H9 (cell line): ENCODE measurements around the gene LRRK1. TPM values are rescaled to one million over a fixed set of nuclear protein-coding genes. Genes with fewer than 3 reads are reported as not detected.

ENCODE experiments used
- DNase-seq: peaks from one replicate; pipeline ENCODE4 v3.0.0-alpha.2; 2017
- H2AFZ ChIP-seq: one replicate; pipeline ENCODE4 v1.6.1; 2013; ENCODE audit warnings: mild to moderate bottlenecking, low read length, control low read depth, moderate library complexity
- H2AK5ac ChIP-seq: 2 replicates; pipeline ENCODE4 v1.6.1; 2013; ENCODE audit warnings: low read length, control low read depth, mixed read lengths; ENCODE audit not compliant: insufficient read length
- H2BK120ac ChIP-seq: one replicate; pipeline ENCODE4 v1.6.1; 2013; ENCODE audit warnings: low read depth, mild to moderate bottlenecking, low read length, control low read depth, inconsistent platforms; ENCODE audit not compliant: poor library complexity, severe bottlenecking
- H2BK12ac ChIP-seq: 2 replicates; pipeline ENCODE4 v1.6.1; 2013; ENCODE audit warnings: low read length, control low read depth, mixed read lengths, low read depth; ENCODE audit not compliant: insufficient read length
- H2BK15ac ChIP-seq: 2 replicates; pipeline ENCODE4 v1.6.1; 2013; ENCODE audit warnings: low read depth, low read length, control low read depth
- H2BK20ac ChIP-seq: one replicate; pipeline ENCODE4 v1.6.1; 2013; ENCODE audit warnings: low read depth, mild to moderate bottlenecking, low read length, control low read depth, inconsistent platforms; ENCODE audit not compliant: poor library complexity, severe bottlenecking
- H2BK5ac ChIP-seq: 2 replicates; pipeline ENCODE4 v1.6.1; 2013; ENCODE audit warnings: low read length, control low read depth, mixed read lengths; ENCODE audit not compliant: insufficient read length
- H3K14ac ChIP-seq: 2 replicates; pipeline ENCODE4 v1.6.1; 2013; ENCODE audit warnings: low read length, control low read depth; ENCODE audit not compliant: insufficient read depth
- H3K18ac ChIP-seq: 2 replicates; pipeline ENCODE4 v1.6.1; 2013; ENCODE audit warnings: low read depth, mild to moderate bottlenecking, mixed read lengths, low read length, control low read depth; ENCODE audit not compliant: insufficient read length
- H3K23ac ChIP-seq: 2 replicates; pipeline ENCODE4 v1.6.1; 2013; ENCODE audit warnings: low read length, control low read depth, mixed read lengths, low read depth; ENCODE audit not compliant: insufficient read length
- H3K23me2 ChIP-seq: 2 replicates; pipeline ENCODE4 v1.6.1; 2013; ENCODE audit warnings: low read depth, mild to moderate bottlenecking, mixed read lengths, low read length, control low read depth; ENCODE audit not compliant: insufficient read length, poor library complexity, severe bottlenecking
- H3K27ac ChIP-seq: 2 replicates; pipeline ENCODE4 v1.5.1; 2013; ENCODE audit warnings: low read length, control low read depth, mixed read lengths, low read depth; ENCODE audit not compliant: insufficient read length
- H3K27me3 ChIP-seq: 2 replicates; pipeline ENCODE4 v1.6.1; 2013; ENCODE audit warnings: low read length, control low read depth, inconsistent platforms; ENCODE audit not compliant: insufficient read depth
- H3K4ac ChIP-seq: 2 replicates; pipeline ENCODE4 v1.6.1; 2013; ENCODE audit warnings: low read depth, mild to moderate bottlenecking, control low read depth, inconsistent platforms, low read length, moderate library complexity
- H3K4me1 ChIP-seq: 2 replicates; pipeline ENCODE4 v1.6.1; 2013; ENCODE audit warnings: low read length, control low read depth, inconsistent platforms; ENCODE audit not compliant: insufficient read depth
- H3K4me2 ChIP-seq: 2 replicates; pipeline ENCODE4 v1.6.1; 2013; ENCODE audit warnings: low read length, control low read depth, mixed read lengths; ENCODE audit not compliant: insufficient read length, insufficient read depth
- H3K56ac ChIP-seq: 2 replicates; pipeline ENCODE4 v1.6.1; 2013; ENCODE audit warnings: low read depth, mild to moderate bottlenecking, mixed read lengths, low read length, control low read depth; ENCODE audit not compliant: insufficient read length
- H3K79me1 ChIP-seq: 2 replicates; pipeline ENCODE4 v1.6.1; 2013; ENCODE audit warnings: low read depth, mild to moderate bottlenecking, moderate library complexity, low read length, control low read depth, inconsistent platforms; ENCODE audit not compliant: insufficient read depth, poor library complexity, severe bottlenecking
- H3K79me2 ChIP-seq: 2 replicates; pipeline ENCODE4 v1.6.1; 2013; ENCODE audit warnings: low read length, control low read depth, inconsistent platforms; ENCODE audit not compliant: insufficient read depth
- H3K9ac ChIP-seq: 2 replicates; pipeline ENCODE4 v1.6.1; 2013; ENCODE audit warnings: low read length, control low read depth, mixed read lengths; ENCODE audit not compliant: insufficient read length; ENCODE audit errors: extremely low read depth
- H3K9me3 ChIP-seq: one replicate; pipeline ENCODE4 v1.6.1; 2013; ENCODE audit warnings: low read depth, low read length, inconsistent platforms; ENCODE audit not compliant: control insufficient read depth
- H3T11ph ChIP-seq: one replicate; pipeline ENCODE4 v1.6.1; 2013; ENCODE audit warnings: mild to moderate bottlenecking, low read length, control low read depth, inconsistent platforms
- H4K20me1 ChIP-seq: one replicate; pipeline ENCODE4 v1.6.1; 2013; ENCODE audit not compliant: control insufficient read depth, insufficient read length, insufficient read depth
- H4K5ac ChIP-seq: 2 replicates; pipeline ENCODE4 v1.6.1; 2013; ENCODE audit warnings: low read depth, mild to moderate bottlenecking, mixed read lengths, low read length, control low read depth; ENCODE audit not compliant: insufficient read length
- H4K8ac ChIP-seq: replicated peaks from 2 replicates; pipeline ENCODE4 v1.6.1; 2013; ENCODE audit warnings: low read length, control low read depth, mixed read lengths, low read depth; ENCODE audit not compliant: insufficient read length
- H4K91ac ChIP-seq: 2 replicates; pipeline ENCODE4 v1.6.1; 2013; ENCODE audit warnings: low read depth, mild to moderate bottlenecking, moderate library complexity, mixed read lengths, low read length, control low read depth; ENCODE audit not compliant: insufficient read length
- H3K27ac Mint-ChIP-seq, 3 experiments: 2 replicates in 2 of 3; 3 replicates in 1 of 3; pipeline ENCODE4 v1.8.0; 2020 to 2021; ENCODE audit warnings: mixed read lengths in 3 of 3, mild to moderate bottlenecking in 1 of 3, moderate library complexity in 1 of 3
- H3K27me3 Mint-ChIP-seq: 2 replicates; pipeline ENCODE4 v1.8.0; 2021; ENCODE audit warnings: low read depth, mild to moderate bottlenecking, moderate library complexity, mixed read lengths
- H3K36me3 Mint-ChIP-seq, 3 experiments: 2 replicates in 2 of 3; 3 replicates in 1 of 3; pipeline ENCODE4 v1.8.0; 2020 to 2021; ENCODE audit warnings: low read depth in 3 of 3, mixed read lengths in 3 of 3; ENCODE audit not compliant: insufficient read depth in 1 of 3
- H3K4me1 Mint-ChIP-seq, 2 experiments: 2 replicates each; pipeline ENCODE4 v1.8.0; 2020; ENCODE audit warnings: mixed read lengths in 2 of 2
- H3K4me3 Mint-ChIP-seq, 2 experiments: 2 replicates in 1 of 2; 3 replicates in 1 of 2; pipeline ENCODE4 v1.8.0; 2020 to 2021; ENCODE audit warnings: mild to moderate bottlenecking in 2 of 2, mixed read lengths in 2 of 2, moderate library complexity in 1 of 2
- H3K9me3 Mint-ChIP-seq, 2 experiments: 2 replicates in 1 of 2; 3 replicates in 1 of 2; pipeline ENCODE4 v1.8.0; 2020; ENCODE audit warnings: mild to moderate bottlenecking in 2 of 2, mixed read lengths in 2 of 2, moderate library complexity in 1 of 2
- WGBS: extraction: QIAGEN DNeasy Blood & Tissue Kit; methylation state at CpG from one replicate; pipeline ENCODE4 v1.1.7; 2013; ENCODE audit warnings: missing lambda C conversion rate, low lambda C conversion rate, mixed read lengths; ENCODE audit not compliant: insufficient read length; ENCODE audit errors: extremely low coverage; 5-methylcytosine and 5-hydroxymethylcytosine counted together
- total RNA-seq: library from RNA; stranded (reverse); gene quantifications from 2 replicates; pipeline ENCODE4 v1.2.1, GENCODE V29; 2021
- TF ChIP-seq, protein P1 (sequence below): fragments of 200-600 bp; sonication (generic); conservative IDR thresholded peaks from 3 replicates; pipeline ENCODE4 v1.8.0; 2021; ENCODE audit warnings: antibody characterized with exemption, mild to moderate bottlenecking

LRRK1 gene
- total RNA-seq, 1 experiment from 2014 or later = 4.0 TPM

DNA sequence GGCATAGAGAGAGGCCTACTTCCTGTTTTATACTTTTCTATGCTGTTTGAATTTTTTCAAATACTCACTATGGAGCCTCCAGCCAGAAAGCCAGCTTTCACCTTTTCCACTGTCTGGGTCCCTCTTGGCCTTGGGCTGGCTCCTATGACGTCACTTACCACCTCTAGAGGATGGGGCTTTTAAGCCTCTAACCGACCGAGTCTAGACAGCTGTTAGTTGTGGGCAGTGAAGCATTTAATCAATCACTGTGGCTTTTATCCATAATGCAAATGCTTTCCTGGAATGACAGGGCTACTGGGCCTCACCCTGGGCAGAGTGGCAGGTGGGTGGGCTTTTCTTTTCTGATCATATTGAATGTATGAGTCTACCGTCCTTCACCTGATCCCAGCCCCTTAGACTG, 61.9 kb downstream of the LRRK1 start:
- Histone ChIP-seq H3K9me3 (no peaks in the 10 kb centered on the region), H3K14ac (no peak overlapping the region), H2AK5ac (no peak overlapping the region), H3K27ac (no peak overlapping the region), H2AFZ (no peak overlapping the region), H3K9ac (no peak overlapping the region), H2BK5ac (no peak overlapping the region), H2BK120ac (no peak overlapping the region), H3T11ph (no peak overlapping the region), H4K20me1 (no peaks in the 10 kb centered on the region), H3K27me3 (no peaks in the 10 kb centered on the region), H3K56ac (no peak overlapping the region), H3K23me2 (no peaks in the 10 kb centered on the region), H3K79me2 (no peaks in the 10 kb centered on the region), H3K4me2 (no peak overlapping the region), H3K79me1 (no peaks in the 10 kb centered on the region), H2BK12ac (no peak overlapping the region), H2BK15ac (no peak overlapping the region), H3K4ac (no peak overlapping the region), H4K5ac (no peak overlapping the region), H3K23ac (no peak overlapping the region), H4K91ac (no peak overlapping the region), H3K4me1 (no peaks in the 10 kb centered on the region), H2BK20ac (no peak overlapping the region), H3K18ac (no peak overlapping the region), H4K8ac (no peak overlapping the region)
- WGBS = no CpG with 5 or more reads among the region's 4 CpGs
- no peak overlapping the region for H3K27ac Mint-ChIP-seq
- H3K27me3 Mint-ChIP-seq = peaks cover 36% of the 10 kb centered on the region
- peaks cover 4 to 7% of the 10 kb centered on the region in 2 experiments; a peak in 4 of 5 replicates for H3K9me3 Mint-ChIP-seq
- no peak for DNase-seq
- peaks cover 0 to 11% (median 4%) of the 10 kb centered on the region in 3 experiments; a peak in 2 of 7 replicates for H3K36me3 Mint-ChIP-seq
- TF ChIP-seq, protein P1, sequence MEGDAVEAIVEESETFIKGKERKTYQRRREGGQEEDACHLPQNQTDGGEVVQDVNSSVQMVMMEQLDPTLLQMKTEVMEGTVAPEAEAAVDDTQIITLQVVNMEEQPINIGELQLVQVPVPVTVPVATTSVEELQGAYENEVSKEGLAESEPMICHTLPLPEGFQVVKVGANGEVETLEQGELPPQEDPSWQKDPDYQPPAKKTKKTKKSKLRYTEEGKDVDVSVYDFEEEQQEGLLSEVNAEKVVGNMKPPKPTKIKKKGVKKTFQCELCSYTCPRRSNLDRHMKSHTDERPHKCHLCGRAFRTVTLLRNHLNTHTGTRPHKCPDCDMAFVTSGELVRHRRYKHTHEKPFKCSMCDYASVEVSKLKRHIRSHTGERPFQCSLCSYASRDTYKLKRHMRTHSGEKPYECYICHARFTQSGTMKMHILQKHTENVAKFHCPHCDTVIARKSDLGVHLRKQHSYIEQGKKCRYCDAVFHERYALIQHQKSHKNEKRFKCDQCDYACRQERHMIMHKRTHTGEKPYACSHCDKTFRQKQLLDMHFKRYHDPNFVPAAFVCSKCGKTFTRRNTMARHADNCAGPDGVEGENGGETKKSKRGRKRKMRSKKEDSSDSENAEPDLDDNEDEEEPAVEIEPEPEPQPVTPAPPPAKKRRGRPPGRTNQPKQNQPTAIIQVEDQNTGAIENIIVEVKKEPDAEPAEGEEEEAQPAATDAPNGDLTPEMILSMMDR = no peak
- peaks cover 6 to 9% of the 10 kb centered on the region in 2 experiments for H3K4me1 Mint-ChIP-seq
- H3K4me3 Mint-ChIP-seq = no peak overlapping the region
